Jurkat, Clone E6-1 (cell line): ENCODE data around the gene TMC8.
A peak's percentile ranks its signal among the peaks of the same experiment; 100 is the strongest.

ENCODE experiments used
- DNase-seq: peaks from one replicate; pipeline ENCODE4 v3.0.0-alpha.2; 2011; ENCODE audit warnings: low read depth, low spot score
- H3K4me3 ChIP-seq: 2 replicates; pipeline ENCODE4 v1.5.1; 2011; ENCODE audit warnings: mild to moderate bottlenecking, low read length, control low read depth, moderate library complexity

The TMC8 gene

DNA sequence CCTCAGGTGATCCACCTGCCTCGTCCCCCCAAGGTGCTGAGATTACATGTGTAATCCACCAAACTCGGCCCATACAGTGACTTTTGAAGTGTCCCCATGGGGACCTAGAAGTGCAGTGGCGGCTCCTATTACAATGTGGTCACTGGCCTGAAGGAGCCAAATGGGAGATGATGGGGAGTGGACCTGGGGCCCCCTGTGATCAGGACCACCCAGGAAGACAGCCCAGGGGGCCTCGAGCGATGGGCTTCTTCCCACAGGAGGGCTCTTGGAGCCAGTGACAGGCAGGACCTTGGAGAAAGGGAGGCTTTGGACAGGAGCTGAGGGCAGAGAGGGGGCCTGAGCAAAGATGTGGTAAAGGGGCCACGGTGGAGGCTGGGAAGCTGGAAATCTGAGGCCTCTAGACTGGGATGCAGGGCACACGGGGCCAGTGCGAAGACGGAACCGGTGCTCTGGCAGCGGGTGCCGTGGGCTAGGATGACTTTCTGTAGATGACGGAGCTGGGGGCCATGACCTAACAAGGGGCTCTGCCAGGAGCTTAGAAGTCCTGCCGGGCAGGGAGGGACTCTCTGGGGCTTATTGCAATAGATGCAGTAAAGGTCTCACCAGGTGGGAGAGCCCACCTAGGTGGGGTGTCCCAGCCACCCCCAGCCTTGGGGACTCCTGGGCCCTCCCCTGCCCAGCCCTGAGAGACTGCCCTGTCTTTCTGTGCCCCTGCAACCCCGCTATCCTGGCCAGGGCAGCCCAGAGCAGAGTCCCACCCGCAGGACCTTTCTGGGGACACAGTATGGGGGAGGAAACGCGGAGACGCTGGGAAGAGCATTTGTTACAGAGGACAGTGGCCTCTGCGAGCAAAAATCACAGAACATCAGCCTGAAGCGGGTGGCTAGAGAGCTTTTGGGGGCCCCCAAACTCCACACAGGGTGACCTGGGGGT lies 12.9 kb downstream of the TMC8 start:
- H3K4me3 ChIP-seq = no peak overlapping the region
- no peak for DNase-seq

DNA sequence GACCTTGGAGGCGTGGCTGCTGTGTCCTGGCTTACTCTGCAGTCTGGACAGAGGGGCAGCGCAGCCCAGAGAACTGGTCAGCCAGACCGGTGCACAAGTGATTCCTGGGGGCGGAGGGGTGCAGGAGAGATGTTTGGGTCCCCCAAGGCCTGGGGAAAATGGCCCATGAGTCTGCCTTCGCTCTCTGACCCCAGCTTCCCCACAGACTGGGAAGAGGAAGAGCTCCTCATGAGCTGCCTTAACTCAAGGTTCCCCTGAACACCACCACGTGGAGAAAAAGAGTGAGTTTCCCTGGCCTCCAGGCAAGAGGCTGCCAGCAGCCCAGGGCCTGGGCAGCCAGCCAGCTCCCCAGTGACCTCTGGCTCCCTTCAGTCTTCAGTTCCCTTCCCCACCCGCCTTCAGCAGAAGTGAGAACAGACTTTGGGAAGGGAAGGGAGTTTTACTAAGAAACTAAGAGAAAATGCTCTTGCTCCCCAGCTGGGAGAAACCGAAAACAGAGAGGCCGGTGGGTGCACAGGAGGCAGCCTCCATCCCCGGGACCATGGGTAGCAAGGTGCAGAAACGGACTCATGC lies 13.7 kb downstream of the TMC8 start:
- DNase-seq = no peak

DNA sequence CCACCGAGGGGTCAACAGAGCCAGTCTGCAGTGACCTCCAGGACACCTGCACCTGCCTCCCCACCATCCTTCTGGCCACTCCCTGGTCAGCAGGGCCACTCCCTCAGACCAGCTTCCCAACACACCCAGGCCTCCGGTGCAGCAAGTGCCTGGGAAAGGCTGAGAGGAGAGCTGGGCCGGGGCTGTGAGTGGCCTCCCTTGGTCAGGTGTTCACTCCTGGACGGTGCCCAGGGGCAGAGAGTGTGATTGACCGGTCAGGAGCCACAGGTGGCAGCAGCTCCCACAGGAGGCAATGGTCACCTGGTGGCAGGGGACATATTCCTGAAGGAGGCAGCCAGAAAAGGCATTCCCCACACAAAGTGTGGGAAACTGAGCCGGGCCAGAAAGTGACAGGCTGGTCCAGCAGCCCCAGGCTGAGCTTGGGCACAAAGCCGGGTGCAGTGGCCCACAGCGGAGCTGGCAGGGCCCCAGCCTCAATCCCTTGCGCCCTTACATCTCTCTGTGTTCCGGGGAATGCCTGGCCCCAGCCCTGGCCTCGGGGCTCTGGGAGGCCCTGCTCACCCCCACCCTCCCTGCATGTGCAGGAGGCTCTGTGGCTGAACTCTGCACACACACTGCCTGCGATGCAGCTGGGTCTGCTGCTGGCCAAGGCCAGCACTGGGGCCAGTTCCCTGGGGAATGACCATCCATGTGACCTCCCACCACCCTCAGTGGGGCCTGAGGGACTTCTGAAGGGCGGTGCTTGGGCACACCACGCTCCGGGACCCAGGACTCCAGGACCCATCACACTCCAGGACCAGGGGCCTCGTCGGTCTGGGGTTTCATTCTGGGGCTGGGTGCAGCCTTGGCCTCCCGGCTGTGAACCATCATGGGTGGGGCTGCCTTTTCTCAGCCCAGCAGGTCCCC lies 14.4 kb downstream of the TMC8 start:
- DNase-seq = no peak
- no peak overlapping the region for H3K4me3 ChIP-seq

More for the DNA sequence above, 13.7 kb downstream of the TMC8 start:
- no peak overlapping the region for H3K4me3 ChIP-seq

DNA sequence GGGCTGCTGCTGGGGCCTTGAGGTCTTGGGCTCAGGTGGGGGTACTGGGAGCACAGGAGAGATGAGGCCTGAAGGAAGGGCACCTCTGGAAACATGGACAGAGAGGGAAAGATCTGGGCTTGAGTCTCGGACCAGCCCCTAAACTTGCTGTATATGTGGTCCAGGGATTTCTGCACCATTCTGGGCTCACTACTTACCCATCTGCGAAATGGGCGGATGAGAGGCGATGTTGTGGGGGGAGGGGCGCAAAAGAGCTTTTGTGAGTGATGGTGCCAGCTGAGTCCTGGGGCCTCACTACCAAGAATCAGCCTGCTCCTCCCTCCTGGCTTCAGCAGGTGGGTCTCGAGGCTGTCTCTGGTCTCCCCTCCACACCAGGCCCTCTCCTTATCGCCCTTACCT lies 15.9 kb downstream of the TMC8 start:
- H3K4me3 ChIP-seq = no peak overlapping the region
- no peak for DNase-seq

DNA sequence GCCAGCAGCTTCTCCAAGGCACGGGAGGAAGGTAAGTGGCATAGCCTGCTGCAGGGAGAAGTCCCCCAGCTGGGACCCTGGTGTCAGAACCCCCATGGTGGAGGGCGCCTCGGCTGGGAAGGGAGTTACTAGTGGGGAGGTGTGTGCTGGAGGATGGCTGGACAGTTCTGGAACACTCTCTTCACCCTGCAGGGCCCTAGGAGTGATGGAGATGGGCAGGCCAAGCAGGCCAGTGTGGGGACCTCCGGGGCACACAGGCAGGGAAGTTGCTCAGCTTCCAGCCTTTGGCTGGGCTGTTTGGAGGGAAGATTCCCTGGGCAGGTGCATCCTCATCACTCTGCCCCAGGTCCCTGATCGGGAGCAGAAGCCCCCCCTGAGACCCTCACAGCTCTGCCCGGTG lies 16.3 kb downstream of the TMC8 start:
- no peak overlapping the region for H3K4me3 ChIP-seq
- DNase-seq = no peak

DNA sequence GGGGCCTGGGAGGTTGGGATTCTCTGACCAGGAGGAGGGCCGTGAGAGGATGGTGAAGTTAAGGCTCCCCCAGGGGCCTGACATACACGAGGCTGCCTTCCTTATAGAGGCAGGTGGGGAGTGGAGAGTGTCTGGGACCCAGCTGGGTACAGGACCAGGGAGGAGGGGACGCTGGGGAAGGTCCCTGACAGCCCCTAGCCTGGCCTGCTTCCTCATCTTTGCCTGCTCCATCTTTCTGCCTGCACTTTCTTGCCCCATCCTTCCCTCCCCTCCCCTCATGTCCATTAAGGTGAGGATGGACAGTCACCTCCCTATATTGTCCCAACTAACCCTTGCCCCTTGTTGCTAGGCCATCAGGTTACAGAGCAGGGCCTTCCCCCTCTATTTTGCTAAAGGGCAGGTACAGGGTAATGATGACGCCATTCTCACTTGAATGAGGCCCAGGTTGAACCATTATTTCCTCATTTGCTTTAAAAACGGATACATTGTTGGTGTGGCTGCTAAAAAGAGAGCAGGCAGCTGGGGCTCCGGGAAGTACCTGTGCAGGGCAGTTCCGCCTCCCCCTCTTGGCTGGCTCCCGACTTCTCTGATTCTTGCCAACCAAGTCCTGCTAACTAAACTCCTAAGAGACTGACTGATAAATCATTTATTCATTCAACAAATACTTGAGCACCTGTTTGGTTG lies 16.9 kb downstream of the TMC8 start:
- DNase-seq = no peak
- H3K4me3 ChIP-seq = no peak overlapping the region

DNA sequence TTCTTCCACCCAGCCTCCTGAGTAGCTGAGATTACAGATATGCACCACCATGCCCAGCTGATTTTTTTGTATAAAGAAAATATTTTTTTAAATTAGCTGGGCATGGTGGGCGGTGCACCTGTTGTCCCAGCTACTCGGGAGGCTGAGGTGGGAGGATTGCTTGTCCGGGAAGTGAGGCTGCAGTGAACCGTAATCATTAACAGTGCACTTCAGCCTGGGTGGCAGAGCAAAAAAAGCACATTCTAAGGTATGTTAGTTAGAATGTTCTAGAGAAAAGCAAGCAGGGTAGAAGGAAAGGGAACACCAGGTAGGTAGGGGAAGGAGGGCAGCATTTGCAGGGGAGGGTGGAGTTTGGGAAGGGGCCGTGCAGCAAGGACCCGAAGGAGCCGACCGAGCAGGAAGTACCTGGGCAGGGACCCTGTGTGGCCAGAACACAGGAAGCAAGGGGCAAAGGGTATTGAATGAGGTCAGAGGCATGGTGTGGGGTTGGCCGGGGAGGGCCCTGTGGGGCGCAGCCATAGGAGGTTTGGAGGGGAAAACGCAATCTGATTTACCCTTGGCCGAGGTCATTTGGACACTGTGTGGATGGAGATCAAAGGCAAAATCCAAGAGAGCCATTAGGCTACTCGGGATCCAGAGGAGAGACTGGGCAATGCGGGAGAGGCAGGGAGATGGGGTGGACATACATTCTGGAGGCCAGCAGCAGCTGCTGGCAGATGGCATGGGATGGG lies 17.9 kb downstream of the TMC8 start:
- H3K4me3 ChIP-seq = no peak overlapping the region
- no peak for DNase-seq

DNA sequence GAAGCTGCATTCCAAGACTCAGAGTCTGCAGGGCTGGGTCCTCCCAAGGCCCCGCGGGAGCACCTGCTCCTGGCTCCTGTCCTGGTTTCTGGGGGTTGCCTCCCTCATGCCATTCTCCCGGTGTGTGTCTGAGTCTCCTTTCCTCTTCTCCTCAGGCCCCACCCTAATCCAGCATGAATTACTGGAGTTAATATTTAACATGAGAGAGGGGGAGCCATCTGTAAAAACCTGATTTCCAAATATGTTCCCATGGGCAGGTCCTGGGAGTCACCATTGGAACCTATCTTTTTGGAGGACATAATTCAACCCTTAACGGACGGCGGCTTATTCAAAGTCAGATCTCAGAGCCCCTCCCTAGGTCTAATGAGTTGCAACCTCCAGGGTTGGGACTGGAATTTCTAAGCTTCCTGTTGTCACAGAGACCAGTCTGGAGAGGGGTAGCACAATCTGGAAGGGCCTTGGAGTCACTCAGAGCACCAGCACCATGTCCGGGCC lies 21.0 kb downstream of the TMC8 start:
- H3K4me3 ChIP-seq = no peak overlapping the region
- DNase-seq = no peak

DNA sequence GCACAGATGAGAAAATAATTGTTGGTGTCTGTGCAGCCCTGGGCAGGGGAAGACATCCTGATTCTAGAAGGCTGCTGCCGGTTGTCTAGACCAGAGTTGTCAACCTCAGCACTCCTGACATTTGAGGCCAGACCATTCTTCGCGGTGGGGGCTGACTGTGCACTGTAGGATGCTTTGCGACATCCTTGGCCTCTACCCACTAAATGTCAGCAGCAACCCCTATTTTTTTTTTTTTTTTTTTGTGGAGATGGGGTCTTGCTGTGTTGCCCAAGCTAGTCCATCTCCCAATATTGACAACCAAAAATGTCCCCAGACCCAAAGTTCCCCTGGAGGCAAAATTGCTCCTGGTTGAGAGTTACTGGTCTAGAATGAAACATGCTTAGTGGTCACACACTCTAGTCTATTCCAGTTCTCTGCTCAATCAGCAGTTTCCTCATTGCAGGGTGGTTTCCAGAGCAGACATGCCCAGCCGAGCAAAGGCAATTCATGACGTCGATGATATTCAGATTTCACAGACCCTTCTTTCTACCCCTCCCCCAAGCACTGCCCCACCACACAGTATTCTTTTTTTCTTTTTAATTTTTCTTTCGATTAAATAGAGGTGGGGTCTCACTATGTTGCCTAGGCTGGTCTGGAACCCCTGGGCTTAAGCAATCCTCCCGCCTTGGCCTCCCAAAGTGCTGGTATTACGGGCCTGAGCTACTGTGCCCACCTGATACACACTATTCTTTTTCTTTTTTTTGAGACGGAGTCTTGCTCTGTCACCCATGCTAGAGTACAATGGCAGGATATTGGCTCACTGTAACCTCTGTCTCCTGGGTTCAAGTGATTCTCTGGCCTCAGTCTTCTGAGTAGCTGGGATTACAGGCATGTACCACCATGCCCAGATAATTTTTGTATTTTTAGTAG lies 24.6 kb downstream of the TMC8 start:
- DNase-seq = no peak
- H3K4me3 ChIP-seq = no peak overlapping the region

DNA sequence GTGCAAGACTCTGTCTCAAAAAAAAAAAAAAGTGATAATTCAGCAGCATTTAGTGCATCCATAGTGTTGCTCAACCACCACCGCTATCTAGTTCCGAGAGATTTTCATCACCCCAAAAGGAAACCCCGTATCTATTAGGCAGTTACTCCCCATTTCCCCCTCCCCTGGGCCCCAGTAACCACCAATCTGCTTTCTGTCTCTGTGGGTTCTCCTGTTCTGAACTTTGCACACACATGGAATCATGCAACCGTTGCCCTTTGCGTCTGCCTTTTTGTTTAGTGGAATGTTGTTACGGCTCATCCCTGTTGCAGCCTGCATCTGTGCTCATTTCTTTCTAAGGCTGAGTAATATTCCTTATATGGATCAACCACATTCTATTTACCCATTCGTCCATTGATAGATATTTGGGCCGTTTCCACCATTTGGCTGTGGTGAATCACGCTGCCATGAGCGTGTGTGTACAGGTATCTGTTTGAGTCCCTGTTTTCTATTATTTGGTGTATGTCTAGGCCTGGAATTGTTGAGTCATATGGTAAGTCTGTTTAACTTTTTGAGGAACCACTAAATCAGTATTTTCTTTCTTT lies 29.1 kb downstream of the TMC8 start:
- H3K4me3 ChIP-seq = no peak overlapping the region
- DNase-seq = no peak

DNA sequence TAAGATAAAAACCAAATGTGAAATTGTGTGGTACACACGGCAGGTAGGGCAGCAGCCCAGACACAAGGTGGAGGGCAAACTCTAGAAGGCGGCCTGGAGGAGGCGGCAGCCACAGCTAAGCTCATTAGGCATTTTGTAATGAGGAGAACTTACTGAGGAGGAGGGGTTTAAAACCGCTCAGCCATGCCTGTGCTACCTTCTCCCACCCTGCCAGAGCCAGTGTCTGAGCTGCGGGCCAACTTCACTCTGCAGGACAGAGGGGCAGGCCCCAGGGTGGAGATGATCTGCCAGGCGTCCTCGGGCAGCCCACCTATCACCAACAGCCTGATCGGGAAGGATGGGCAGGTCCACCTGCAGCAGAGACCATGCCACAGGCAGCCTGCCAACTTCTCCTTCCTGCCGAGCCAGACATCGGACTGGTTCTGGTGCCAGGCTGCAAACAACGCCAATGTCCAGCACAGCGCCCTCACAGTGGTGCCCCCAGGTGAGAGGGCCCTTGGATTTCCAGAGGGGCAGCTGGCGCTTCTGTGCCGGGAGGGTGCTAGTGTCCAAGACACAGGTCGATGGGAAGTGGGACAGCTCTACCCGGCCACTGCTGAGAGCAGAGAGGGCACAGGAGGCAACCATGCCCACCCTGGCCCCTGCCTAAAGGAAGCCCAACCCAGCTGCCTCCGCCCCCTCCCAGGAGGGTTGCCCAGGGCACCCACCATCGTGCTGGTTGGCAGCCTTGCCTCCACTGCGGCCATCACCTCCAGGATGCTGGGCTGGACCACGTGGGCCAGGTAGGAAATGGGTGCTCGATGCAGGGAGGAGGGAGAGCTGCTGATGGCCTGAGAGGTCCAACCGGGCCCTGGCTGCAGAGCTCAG lies 33.5 kb downstream of the TMC8 start:
- DNase-seq = no peak
- H3K4me3 ChIP-seq = no peak overlapping the region

DNA sequence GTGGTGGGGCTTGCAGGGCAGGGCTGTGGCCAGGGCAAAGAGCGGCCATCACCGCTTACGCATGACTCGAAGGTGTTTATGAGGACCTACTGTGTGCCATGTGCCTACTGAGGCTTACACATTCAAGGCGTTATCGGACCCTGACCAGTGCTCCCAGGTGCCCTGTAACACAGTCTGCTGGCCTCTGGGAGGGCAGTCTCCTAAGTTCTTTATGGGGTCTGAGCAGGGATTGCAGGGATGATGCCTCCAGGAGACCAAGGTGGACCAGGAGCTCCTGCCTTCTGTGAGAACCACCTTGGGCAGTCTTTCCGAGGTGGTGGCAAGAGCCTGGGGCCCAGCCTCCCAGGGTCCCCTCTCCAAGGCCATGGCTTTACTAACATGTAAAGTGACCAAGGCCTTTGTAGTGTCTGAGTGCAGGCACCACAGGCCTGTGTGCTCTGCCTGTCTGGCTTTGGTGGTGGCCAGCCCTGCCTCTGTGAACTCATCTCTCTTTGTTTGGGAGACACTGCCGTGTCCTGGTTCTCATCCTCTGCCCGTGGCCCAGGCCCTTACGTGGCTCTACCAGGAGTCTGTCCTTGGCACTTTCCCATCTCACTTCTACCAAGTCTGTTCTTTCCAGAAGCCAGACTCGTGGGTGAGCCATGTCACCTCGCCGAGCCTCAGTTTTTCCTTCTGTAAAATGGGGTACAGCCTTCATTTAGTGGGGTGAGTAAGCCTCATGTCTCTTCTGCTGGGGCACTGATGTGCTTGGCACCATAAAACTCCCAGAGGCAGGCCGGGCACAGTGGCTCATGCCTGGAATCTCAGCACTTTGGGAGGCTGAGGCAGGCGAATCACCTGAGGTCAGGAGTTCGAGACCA lies 34.4 kb downstream of the TMC8 start:
- H3K4me3 ChIP-seq = no peak overlapping the region
- no peak for DNase-seq

DNA sequence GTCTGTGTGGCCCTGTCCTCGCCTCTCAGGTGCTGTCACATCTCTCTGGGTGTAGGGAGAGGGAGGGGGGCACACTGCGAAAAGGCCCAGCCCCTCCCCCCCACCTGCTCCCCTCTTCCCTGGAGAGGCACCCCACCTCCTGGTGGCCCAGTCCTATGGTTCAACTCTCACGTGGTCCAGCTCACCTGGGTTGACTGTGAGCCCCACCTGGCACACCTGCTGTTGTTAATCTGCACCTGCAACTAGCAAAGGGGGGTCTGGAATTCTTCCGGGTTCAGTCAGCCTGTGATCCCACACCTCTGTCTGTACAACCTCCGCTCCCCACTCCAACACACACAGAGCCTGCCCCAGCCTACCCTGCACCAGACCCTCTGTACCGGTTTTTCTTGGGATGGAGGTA lies 35.8 kb downstream of the TMC8 start:
- DNase-seq = no peak
- H3K4me3 ChIP-seq = no peak overlapping the region

DNA sequence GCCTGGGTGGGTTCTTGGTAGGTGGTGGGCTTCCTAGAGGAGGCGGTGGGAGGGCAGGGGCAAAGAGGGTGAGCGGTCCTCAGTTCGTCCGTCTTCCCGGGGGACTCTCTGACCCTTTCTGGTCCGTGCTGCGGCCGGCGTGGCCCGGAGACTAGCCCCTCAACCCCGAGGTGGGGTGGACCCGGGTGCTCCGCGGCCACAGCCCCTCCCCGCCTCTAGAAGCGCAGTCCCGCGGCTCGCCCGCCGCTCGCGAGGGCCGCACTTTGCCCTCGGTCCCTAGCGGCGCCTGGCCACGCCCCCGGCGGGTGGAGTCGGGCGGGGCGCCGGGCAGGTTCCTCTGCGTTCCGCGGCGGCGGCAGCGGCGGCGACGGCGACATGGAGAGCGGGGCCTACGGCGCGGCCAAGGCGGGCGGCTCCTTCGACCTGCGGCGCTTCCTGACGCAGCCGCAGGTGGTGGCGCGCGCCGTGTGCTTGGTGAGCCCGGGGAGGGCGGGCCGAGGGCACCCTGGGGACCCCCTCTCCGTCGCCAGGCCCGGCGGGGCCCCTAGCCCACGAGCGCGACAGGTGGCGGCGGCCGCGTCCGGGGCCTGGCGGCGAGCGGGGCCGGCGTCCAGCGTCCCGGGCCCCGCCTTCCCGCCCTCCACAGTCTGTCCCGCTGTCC lies 37.8 kb downstream of the TMC8 start, which contains the start of gene SYNGR2:
TSS of gene SYNGR2 (plus strand) at position 340 of the 661 bp plus-strand sequence. CDS start at position 376, 36 bp downstream.
- DNase-seq = peak; percentile 60
- H3K4me3 ChIP-seq = peak within 1 kb of the TSS; percentile 60
